Neural progenitor cell (in vitro differentiated cells): ENCODE measurements around the gene PLA2G4D. TPM values are rescaled to one million over a fixed set of nuclear protein-coding genes. Genes with fewer than 3 reads are reported as not detected.

Experiments
- DNase-seq: peaks from one replicate; pipeline ENCODE4 v3.0.0-alpha.2; 2016; ENCODE audit warnings: low spot score
- H2AFZ ChIP-seq: fragments of 200-600 bp; sonication (generic); replicated peaks from 2 replicates; pipeline ENCODE4 v1.6.1; 2016; ENCODE audit warnings: antibody characterized with exemption
- H3F3A ChIP-seq: fragments of 200-600 bp; sonication (generic); 2 replicates; pipeline ENCODE4 v1.6.1; 2016; ENCODE audit warnings: antibody characterized with exemption, low read depth
- H3K27ac ChIP-seq: fragments of 200-600 bp; sonication (generic); 2 replicates; pipeline ENCODE4 v1.5.1; 2016; ENCODE audit warnings: mild to moderate bottlenecking
- H3K27me3 ChIP-seq: fragments of 200-600 bp; sonication (generic); 2 replicates; pipeline ENCODE4 v1.6.1; 2016; ENCODE audit warnings: mild to moderate bottlenecking, moderate library complexity
- H3K36me3 ChIP-seq: fragments of 200-600 bp; sonication (generic); 2 replicates; pipeline ENCODE4 v1.5.1; 2016
- H3K4me1 ChIP-seq: fragments of 200-600 bp; sonication (generic); 2 replicates; pipeline ENCODE4 v1.6.1; 2016; ENCODE audit warnings: mixed run types
- H3K4me2 ChIP-seq: fragments of 200-600 bp; sonication (generic); 2 replicates; pipeline ENCODE4 v1.6.1; 2016
- H3K4me3 ChIP-seq: fragments of 200-600 bp; sonication (generic); 2 replicates; pipeline ENCODE4 v1.5.1; 2016
- H3K79me2 ChIP-seq: fragments of 200-600 bp; sonication (generic); 2 replicates; pipeline ENCODE4 v1.6.1; 2016; ENCODE audit warnings: low read depth
- H3K9ac ChIP-seq: fragments of 200-600 bp; sonication (generic); 2 replicates; pipeline ENCODE4 v1.6.1; 2016
- H3K9me3 ChIP-seq: fragments of 200-600 bp; sonication (generic); 2 replicates; pipeline ENCODE4 v1.5.1; 2016; ENCODE audit warnings: low read depth
- H4K20me1 ChIP-seq: fragments of 200-600 bp; sonication (generic); 2 replicates; pipeline ENCODE4 v1.6.1; 2016; ENCODE audit warnings: low read depth
- H3K27ac Mint-ChIP-seq: 3 replicates; pipeline ENCODE4 v1.8.0; 2021; ENCODE audit warnings: mixed read lengths
- H3K27me3 Mint-ChIP-seq: 2 replicates; pipeline ENCODE4 v1.8.0; 2022; ENCODE audit warnings: low read depth, mild to moderate bottlenecking, inconsistent platforms, moderate library complexity, mixed read lengths; ENCODE audit not compliant: insufficient read depth
- H3K36me3 Mint-ChIP-seq: 3 replicates; pipeline ENCODE4 v1.8.0; 2021; ENCODE audit warnings: mixed read lengths
- H3K4me1 Mint-ChIP-seq: 3 replicates; pipeline ENCODE4 v1.8.0; 2021; ENCODE audit warnings: mixed read lengths
- H3K4me3 Mint-ChIP-seq: 3 replicates; pipeline ENCODE4 v1.8.0; 2021; ENCODE audit warnings: mild to moderate bottlenecking, moderate library complexity, mixed read lengths
- H3K9me3 Mint-ChIP-seq: 3 replicates; pipeline ENCODE4 v1.8.0; 2020; ENCODE audit warnings: mixed read lengths
- CTCF ChIP-seq: fragments of 200-600 bp; sonication (generic); IDR thresholded peaks from 2 replicates; pipeline ENCODE4 v1.5.1; 2017; ENCODE audit warnings: antibody characterized with exemption, mild to moderate bottlenecking
- EZH2 ChIP-seq: fragments of 200-600 bp; sonication (generic); IDR thresholded peaks from 2 replicates; pipeline ENCODE4 v1.6.1; 2017; ENCODE audit warnings: antibody characterized with exemption, mild to moderate bottlenecking, moderate library complexity
- EZH2phosphoT487 ChIP-seq: fragments of 200-600 bp; sonication (generic); IDR thresholded peaks from 2 replicates; pipeline ENCODE4 v1.6.1; 2017; ENCODE audit warnings: antibody characterized with exemption
- total RNA-seq: library from RNA; depleted of rRNA; stranded (reverse); fragments of >200 nt; gene quantifications from 2 replicates; pipeline ENCODE4 v1.2.3, GENCODE V29; 2015; ENCODE audit warnings: low replicate concordance

The PLA2G4D gene
- total RNA-seq, 1 donor from 2014 or later = not detected

GRCh38 chr15:42077689-42078088, 16.7 kb downstream of the PLA2G4D start:
- Histone ChIP-seq H3K27ac (no peak overlapping the region), H3K9ac (no peak overlapping the region), H3K4me2 (no peak overlapping the region), H3K36me3 (no peaks in the 10 kb centered on the region), H3K27me3 (peaks cover 8% of the 10 kb centered on the region), H3K79me2 (no peaks in the 10 kb centered on the region), H3K9me3 (no peaks in the 10 kb centered on the region), H3K4me1 (peaks cover 18% of the 10 kb centered on the region), H3F3A (no peaks in the 10 kb centered on the region), H2AFZ (peak overlapping the region; percentile 52), H3K4me3 (no peak overlapping the region), H4K20me1 (no peaks in the 10 kb centered on the region)
- H3K36me3 Mint-ChIP-seq = no peaks in the 10 kb centered on the region
- H3K4me3 Mint-ChIP-seq = no peak overlapping the region
- H3K27ac Mint-ChIP-seq = no peak overlapping the region
- DNase-seq = no peak
- TF ChIP-seq EZH2 = no peak
- TF ChIP-seq CTCF = no peak
- TF ChIP-seq EZH2phosphoT487 = no peak
- H3K9me3 Mint-ChIP-seq = no peaks in the 10 kb centered on the region
- peaks cover 10% of the 10 kb centered on the region for H3K4me1 Mint-ChIP-seq
- no peaks in the 10 kb centered on the region for H3K27me3 Mint-ChIP-seq

GRCh38 chr15:42073418-42073817, 20.9 kb downstream of the PLA2G4D start:
- Histone ChIP-seq H3K9ac (no peak overlapping the region), H3K4me3 (no peak overlapping the region), H4K20me1 (no peaks in the 10 kb centered on the region), H3K79me2 (no peaks in the 10 kb centered on the region), H3K4me1 (no peaks in the 10 kb centered on the region), H3F3A (no peaks in the 10 kb centered on the region), H3K27ac (no peak overlapping the region), H3K36me3 (no peaks in the 10 kb centered on the region), H3K9me3 (no peaks in the 10 kb centered on the region), H2AFZ (no peak overlapping the region), H3K4me2 (no peak overlapping the region), H3K27me3 (no peaks in the 10 kb centered on the region)
- Mint-ChIP-seq H3K4me1 (peaks cover 3% of the 10 kb centered on the region), H3K36me3 (no peaks in the 10 kb centered on the region), H3K4me3 (no peak overlapping the region), H3K27ac (no peak overlapping the region), H3K27me3 (no peaks in the 10 kb centered on the region), H3K9me3 (no peaks in the 10 kb centered on the region)
- no peak for DNase-seq
- TF ChIP-seq EZH2 = no peak
- no peak for TF ChIP-seq EZH2phosphoT487
- no peak for TF ChIP-seq CTCF

GRCh38 chr15:42072141-42072685, 22.1 kb downstream of the PLA2G4D start:
- H3K4me2 ChIP-seq = no peak overlapping the region
- H3K27ac ChIP-seq = no peak overlapping the region
- Mint-ChIP-seq H3K4me3 (no peak overlapping the region), H3K27me3 (peaks cover 2% of the 10 kb centered on the region), H3K27ac (no peak overlapping the region), H3K36me3 (no peaks in the 10 kb centered on the region), H3K9me3 (peaks cover 4% of the 10 kb centered on the region), H3K4me1 (peaks cover 3% of the 10 kb centered on the region)
- H3K27me3 ChIP-seq = no peaks in the 10 kb centered on the region
- no peaks in the 10 kb centered on the region for H3K9me3 ChIP-seq
- H3K4me1 ChIP-seq = no peaks in the 10 kb centered on the region
- no peak overlapping the region for H3K4me3 ChIP-seq
- H3K79me2 ChIP-seq = no peaks in the 10 kb centered on the region
- no peaks in the 10 kb centered on the region for H3K36me3 ChIP-seq
- H3F3A ChIP-seq = no peaks in the 10 kb centered on the region
- no peaks in the 10 kb centered on the region for H4K20me1 ChIP-seq
- DNase-seq = no peak
- TF ChIP-seq CTCF (no peak), EZH2phosphoT487 (no peak)
- no peak overlapping the region for H3K9ac ChIP-seq
- H2AFZ ChIP-seq = no peak overlapping the region
